SK-N-SH treated with all-trans-retinoic acid at 6 μM for 48 hours (cell line): ENCODE data around the gene SMIM1.

Experiments
- ATAC-seq: fragments of 200-7000 bp; cut with Tn5 transposase; 3 replicates; pipeline ENCODE4 v1.9.1; 2020; ENCODE audit warnings: mild to moderate bottlenecking, moderate library complexity
- ARNTL ChIP-seq: fragments of 450-650 bp; formaldehyde crosslinking; IDR thresholded peaks from 2 replicates; pipeline ENCODE4 v1.5.0; 2020; ENCODE audit warnings: low read depth, mild to moderate bottlenecking, moderate library complexity, borderline replicate concordance
- BACH2 ChIP-seq: fragments of 250-450 bp; sonication (Bioruptor Pico); IDR thresholded peaks from 2 replicates; pipeline ENCODE4 v1.9.0; 2021; ENCODE audit warnings: mild to moderate bottlenecking, borderline replicate concordance
- CSDC2 ChIP-seq: fragments of 250-450 bp; sonication (Bioruptor Pico); IDR thresholded peaks from 2 replicates; pipeline ENCODE4 v1.5.0; 2020; ENCODE audit warnings: mild to moderate bottlenecking, moderate library complexity
- ESRRG ChIP-seq: fragments of 250-450 bp; sonication (Bioruptor Pico); IDR thresholded peaks from 2 replicates; pipeline ENCODE4 v1.6.1; 2021; ENCODE audit warnings: mild to moderate bottlenecking
- ISL1 ChIP-seq: fragments of 250-450 bp; sonication (Bioruptor Pico); IDR thresholded peaks from 2 replicates; pipeline ENCODE4 v2.1.2; 2022; ENCODE audit warnings: mild to moderate bottlenecking, moderate library complexity
- PPARA ChIP-seq: fragments of 250-450 bp; sonication (Bioruptor Pico); IDR thresholded peaks from 2 replicates; pipeline ENCODE4 v1.5.0; 2020; ENCODE audit warnings: mild to moderate bottlenecking, borderline replicate concordance
- SNAI2 ChIP-seq: fragments of 250-450 bp; sonication (Bioruptor Pico); IDR thresholded peaks from 2 replicates; pipeline ENCODE4 v1.5.0; 2020; ENCODE audit warnings: mild to moderate bottlenecking, moderate library complexity
- TCF4 ChIP-seq: fragments of 250-450 bp; sonication (Bioruptor Pico); IDR thresholded peaks from 2 replicates; pipeline ENCODE4 v1.8.0; 2021; ENCODE audit warnings: mild to moderate bottlenecking, moderate library complexity, borderline replicate concordance
- TOX ChIP-seq: fragments of 250-450 bp; sonication (Bioruptor Pico); IDR thresholded peaks from 2 replicates; pipeline ENCODE4 v1.8.0; 2021; ENCODE audit warnings: mild to moderate bottlenecking, moderate library complexity, borderline replicate concordance
- ZC3H10 ChIP-seq: fragments of 250-450 bp; sonication (Bioruptor Pico); IDR thresholded peaks from 2 replicates; pipeline ENCODE4 v1.5.1; 2021; ENCODE audit warnings: mild to moderate bottlenecking, moderate library complexity
- ZFP3 ChIP-seq: fragments of 250-450 bp; sonication (Bioruptor Pico); IDR thresholded peaks from 2 replicates; pipeline ENCODE4 v1.5.0; 2020; ENCODE audit warnings: mild to moderate bottlenecking, moderate library complexity
- ZFP30 ChIP-seq: fragments of 450-650 bp; formaldehyde crosslinking; IDR thresholded peaks from 2 replicates; pipeline ENCODE4 v1.5.0; 2022; ENCODE audit warnings: mild to moderate bottlenecking, moderate library complexity
- ZNF565 ChIP-seq: fragments of 450-650 bp; formaldehyde crosslinking; conservative IDR thresholded peaks from 2 replicates; pipeline ENCODE4 v1.5.0; 2020; ENCODE audit warnings: low read depth, mild to moderate bottlenecking, moderate library complexity
- ZNF70 ChIP-seq: fragments of 450-650 bp; formaldehyde crosslinking; IDR thresholded peaks from 2 replicates; pipeline ENCODE4 v1.5.0; 2020; ENCODE audit warnings: mild to moderate bottlenecking, moderate library complexity
- ZNF8 ChIP-seq: fragments of 450-650 bp; formaldehyde crosslinking; IDR thresholded peaks from 2 replicates; pipeline ENCODE4 v1.5.0; 2020; ENCODE audit warnings: mild to moderate bottlenecking, moderate library complexity
- TF ChIP-seq, protein P1 (sequence below): fragments of 250-450 bp; sonication (Bioruptor Pico); IDR thresholded peaks from 2 replicates; pipeline ENCODE4 v1.5.1; 2021; ENCODE audit warnings: mild to moderate bottlenecking, moderate library complexity
- TF ChIP-seq, protein P2 (sequence below): fragments of 250-450 bp; sonication (Bioruptor Pico); IDR thresholded peaks from 2 replicates; pipeline ENCODE4 v1.5.0; 2020; ENCODE audit warnings: mild to moderate bottlenecking, moderate library complexity
- TF ChIP-seq, protein P3 (sequence below): fragments of 250-450 bp; sonication (Bioruptor Pico); IDR thresholded peaks from 2 replicates; pipeline ENCODE4 v1.8.0; 2021; ENCODE audit warnings: low read depth, mild to moderate bottlenecking, moderate library complexity, borderline replicate concordance

SMIM1 gene, protein sequence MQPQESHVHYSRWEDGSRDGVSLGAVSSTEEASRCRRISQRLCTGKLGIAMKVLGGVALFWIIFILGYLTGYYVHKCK

DNA sequence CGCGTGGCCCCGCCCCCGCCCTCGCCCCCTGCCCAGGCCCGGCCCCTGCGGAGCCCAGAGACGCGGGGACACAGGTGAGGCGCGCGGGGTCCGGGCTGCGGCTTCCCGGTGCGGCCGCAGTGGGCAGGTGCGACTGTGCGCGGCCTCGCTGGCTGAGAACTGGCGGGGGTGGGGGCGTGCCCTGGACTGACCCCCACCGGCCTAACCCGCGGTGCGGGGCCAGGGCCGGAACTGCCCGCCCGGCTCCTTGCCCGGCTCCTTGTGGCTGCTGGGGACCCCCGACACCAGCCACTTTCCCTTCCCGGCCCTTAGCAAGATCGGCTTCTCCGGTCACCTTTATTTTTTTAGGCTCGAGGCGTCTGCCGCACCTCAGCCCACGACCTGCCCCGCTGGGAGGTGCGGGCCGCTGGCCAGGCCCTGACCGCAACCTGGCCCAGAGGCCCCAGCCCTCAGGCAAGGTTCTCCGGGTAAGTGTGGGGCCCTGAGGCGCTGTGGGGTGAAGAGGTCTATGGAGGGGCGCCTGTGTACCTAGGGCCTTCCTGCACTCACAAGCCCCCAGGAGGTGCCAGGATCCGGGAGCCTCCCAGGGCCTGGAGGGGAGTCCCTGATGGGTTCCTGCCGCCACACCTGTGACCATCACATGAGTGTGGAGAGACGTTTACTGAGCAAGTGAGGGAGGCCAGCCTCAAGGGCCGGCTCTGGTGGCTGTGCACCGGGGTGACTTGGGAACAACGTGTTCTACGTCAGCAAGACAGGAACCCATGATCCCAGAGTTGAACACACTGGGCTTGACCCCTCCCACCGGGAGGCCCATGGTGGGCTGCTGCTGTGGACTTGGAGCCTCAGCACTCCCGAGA, at the start of gene SMIM1:
TSS of gene SMIM1 (plus strand) at position 35 of the 857 bp plus-strand sequence. CDS start 2,625 bp downstream, outside the sequence.
- no peak for TF ChIP-seq BACH2 (CRISPR knock-in tag)
- no peak for TF ChIP-seq ISL1
- TF ChIP-seq ZFP3, result no peak
- TF ChIP-seq SNAI2, result no peak
- no peak for TF ChIP-seq ZFP30 (CRISPR knock-in tag)
- TF ChIP-seq ARNTL (CRISPR knock-in tag), result no peak
- TF ChIP-seq, protein P1, sequence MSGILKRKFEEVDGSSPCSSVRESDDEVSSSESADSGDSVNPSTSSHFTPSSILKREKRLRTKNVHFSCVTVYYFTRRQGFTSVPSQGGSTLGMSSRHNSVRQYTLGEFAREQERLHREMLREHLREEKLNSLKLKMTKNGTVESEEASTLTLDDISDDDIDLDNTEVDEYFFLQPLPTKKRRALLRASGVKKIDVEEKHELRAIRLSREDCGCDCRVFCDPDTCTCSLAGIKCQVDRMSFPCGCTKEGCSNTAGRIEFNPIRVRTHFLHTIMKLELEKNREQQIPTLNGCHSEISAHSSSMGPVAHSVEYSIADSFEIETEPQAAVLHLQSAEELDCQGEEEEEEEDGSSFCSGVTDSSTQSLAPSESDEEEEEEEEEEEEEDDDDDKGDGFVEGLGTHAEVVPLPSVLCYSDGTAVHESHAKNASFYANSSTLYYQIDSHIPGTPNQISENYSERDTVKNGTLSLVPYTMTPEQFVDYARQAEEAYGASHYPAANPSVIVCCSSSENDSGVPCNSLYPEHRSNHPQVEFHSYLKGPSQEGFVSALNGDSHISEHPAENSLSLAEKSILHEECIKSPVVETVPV (CRISPR knock-in tag), result no peak
- TF ChIP-seq ZNF8, result no peak
- TF ChIP-seq CSDC2 (CRISPR knock-in tag), result no peak
- no peak for TF ChIP-seq ZNF70 (CRISPR knock-in tag)
- ATAC-seq, result peak; percentile 3; the same call in 1 of the 3 replicates

DNA sequence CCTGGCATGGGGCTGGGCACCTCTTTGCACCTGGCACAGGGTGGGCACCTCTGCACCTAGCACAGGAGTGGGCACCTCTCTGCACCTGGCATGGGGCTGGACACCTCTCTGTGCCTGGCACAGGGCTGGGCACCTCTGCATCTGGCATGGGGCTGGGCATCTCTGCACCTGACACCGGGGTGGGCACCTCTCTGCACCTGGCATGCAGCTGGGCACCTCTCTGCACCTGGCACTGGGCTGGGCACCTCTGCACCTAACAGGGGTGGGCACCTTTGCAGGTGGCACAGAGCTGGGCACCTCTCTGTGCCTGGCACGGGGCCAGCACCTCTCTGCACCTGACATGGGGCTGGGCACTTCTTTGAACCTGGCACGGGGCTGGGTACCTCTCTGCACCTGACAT, 49.7 kb upstream of the SMIM1 start:
- TF ChIP-seq ZFP3 (no peak), SNAI2 (no peak), ZNF70 (CRISPR knock-in tag) (no peak), ESRRG (CRISPR knock-in tag) (no peak)
- TF ChIP-seq, protein P1 (CRISPR knock-in tag), result no peak
- TF ChIP-seq, protein P2, sequence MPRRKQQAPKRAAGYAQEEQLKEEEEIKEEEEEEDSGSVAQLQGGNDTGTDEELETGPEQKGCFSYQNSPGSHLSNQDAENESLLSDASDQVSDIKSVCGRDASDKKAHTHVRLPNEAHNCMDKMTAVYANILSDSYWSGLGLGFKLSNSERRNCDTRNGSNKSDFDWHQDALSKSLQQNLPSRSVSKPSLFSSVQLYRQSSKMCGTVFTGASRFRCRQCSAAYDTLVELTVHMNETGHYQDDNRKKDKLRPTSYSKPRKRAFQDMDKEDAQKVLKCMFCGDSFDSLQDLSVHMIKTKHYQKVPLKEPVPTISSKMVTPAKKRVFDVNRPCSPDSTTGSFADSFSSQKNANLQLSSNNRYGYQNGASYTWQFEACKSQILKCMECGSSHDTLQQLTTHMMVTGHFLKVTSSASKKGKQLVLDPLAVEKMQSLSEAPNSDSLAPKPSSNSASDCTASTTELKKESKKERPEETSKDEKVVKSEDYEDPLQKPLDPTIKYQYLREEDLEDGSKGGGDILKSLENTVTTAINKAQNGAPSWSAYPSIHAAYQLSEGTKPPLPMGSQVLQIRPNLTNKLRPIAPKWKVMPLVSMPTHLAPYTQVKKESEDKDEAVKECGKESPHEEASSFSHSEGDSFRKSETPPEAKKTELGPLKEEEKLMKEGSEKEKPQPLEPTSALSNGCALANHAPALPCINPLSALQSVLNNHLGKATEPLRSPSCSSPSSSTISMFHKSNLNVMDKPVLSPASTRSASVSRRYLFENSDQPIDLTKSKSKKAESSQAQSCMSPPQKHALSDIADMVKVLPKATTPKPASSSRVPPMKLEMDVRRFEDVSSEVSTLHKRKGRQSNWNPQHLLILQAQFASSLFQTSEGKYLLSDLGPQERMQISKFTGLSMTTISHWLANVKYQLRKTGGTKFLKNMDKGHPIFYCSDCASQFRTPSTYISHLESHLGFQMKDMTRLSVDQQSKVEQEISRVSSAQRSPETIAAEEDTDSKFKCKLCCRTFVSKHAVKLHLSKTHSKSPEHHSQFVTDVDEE (CRISPR knock-in tag), result no peak
- ATAC-seq, result no peak

DNA sequence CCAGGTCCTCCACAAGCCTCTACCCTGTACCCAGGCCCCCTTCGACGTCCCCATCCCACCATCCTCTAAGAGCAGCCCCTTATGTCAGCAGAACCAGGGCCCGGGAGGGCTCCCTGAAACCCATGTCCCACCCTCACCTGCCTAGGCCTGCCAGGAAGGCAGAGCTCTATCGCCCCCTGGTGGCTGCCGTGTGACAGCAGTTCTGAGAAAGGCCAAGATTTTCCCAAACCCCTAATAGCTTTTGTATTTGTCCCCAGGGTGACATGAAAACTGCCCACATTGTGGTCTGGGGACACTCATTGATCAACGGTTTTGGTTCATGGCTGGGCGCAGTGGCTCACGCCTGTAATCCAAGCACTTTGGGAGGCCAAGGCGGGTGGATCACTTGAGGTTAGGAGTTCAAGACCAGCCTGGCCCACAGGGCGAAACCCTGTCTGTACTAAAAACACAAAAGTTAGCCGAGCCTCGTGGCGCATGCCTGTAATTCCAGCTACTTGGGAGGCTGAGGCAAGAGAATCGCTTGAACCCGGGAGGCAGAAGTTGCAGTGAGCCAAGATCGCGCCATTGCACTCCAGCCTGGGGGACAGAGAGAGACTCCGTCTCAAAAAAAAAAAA, 48.0 kb upstream of the SMIM1 start:
- ATAC-seq, result peak; percentile 77

DNA sequence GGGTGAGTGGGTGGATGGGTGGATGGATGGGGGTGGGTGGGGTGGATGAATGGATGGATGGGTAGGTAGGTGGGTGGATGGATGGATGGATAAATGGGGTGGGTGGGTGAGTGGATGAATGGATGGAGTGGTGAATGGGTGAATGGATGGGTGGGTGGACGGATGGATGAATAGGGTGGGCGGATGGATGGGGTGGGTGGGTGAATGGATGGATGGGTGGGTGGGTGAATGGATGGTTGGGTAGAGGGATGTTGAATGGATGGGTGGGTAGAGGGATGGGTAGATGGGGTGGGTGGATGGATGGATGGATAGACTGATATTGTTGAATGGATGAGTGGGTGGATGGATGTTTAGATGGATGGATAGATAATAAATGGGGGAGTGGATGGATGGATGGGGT, 47.2 kb upstream of the SMIM1 start:
- ATAC-seq, result no peak
- TF ChIP-seq ZNF565 (CRISPR knock-in tag), result no peak

DNA sequence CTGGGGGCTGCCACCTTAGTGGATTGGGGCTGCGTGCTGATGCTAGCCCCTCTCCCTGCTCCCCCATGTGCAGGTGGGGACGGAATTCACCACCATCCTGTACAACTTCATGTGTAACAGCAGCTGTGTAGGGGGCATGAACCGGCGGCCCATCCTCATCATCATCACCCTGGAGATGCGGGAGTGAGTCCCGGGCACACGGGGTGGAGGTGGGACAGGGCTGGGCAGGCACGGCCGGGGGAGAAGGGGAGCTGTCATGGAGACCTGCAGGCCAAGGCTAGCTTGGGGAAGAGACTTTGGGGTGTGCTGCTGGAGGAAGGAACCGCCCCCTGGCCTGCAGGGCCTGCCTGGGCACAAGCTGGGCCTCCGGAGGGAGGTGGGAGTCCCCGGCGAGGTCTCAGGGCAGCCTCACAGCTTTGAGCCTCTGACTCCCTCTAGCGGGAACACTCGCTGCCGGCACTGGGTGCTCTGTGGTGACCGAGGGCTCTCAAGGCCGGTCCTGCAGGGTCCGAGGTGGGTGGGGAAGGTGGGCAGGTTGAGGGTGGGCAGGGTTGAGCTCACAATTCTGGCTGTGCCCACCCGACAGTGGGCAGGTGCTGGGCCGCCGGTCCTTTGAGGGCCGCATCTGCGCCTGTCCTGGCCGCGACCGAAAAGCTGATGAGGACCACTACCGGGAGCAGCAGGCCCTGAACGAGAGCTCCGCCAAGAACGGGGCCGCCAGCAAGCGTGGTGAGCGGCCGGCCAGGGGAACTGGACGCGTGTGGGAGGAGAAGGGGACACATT, 45.3 kb upstream of the SMIM1 start:
- ATAC-seq, result peak; percentile 38
- TF ChIP-seq ARNTL (CRISPR knock-in tag) (no peak), TOX (CRISPR knock-in tag) (no peak), ISL1 (no peak), ZNF8 (no peak), TCF4 (CRISPR knock-in tag) (no peak), ZC3H10 (CRISPR knock-in tag) (no peak), PPARA (CRISPR knock-in tag) (no peak), ZNF565 (CRISPR knock-in tag) (no peak), ZFP30 (CRISPR knock-in tag) (no peak)
- TF ChIP-seq, protein P1 (CRISPR knock-in tag), result no peak
- TF ChIP-seq, protein P3, sequence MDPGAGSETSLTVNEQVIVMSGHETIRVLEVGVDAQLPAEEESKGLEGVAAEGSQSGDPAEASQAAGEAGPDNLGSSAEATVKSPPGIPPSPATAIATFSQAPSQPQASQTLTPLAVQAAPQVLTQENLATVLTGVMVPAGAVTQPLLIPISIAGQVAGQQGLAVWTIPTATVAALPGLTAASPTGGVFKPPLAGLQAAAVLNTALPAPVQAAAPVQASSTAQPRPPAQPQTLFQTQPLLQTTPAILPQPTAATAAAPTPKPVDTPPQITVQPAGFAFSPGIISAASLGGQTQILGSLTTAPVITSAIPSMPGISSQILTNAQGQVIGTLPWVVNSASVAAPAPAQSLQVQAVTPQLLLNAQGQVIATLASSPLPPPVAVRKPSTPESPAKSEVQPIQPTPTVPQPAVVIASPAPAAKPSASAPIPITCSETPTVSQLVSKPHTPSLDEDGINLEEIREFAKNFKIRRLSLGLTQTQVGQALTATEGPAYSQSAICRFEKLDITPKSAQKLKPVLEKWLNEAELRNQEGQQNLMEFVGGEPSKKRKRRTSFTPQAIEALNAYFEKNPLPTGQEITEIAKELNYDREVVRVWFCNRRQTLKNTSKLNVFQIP, result no peak
